H1 (cell line): Measurements from ENCODE around the gene MROH2A. TPM values are rescaled to one million over a fixed set of nuclear protein-coding genes. Genes with fewer than 3 reads are reported as not detected.

Experiments used
- NANOG ChIP-seq: IDR thresholded peaks from 2 replicates; pipeline ENCODE4 v1.6.1; 2011; ENCODE audit warnings: low read length, low read depth, mild to moderate bottlenecking, inconsistent platforms; ENCODE audit not compliant: insufficient read depth, poor library complexity, severe bottlenecking
- RNF2 ChIP-seq: fragments of 200-900, 300-1000 bp; sonication (generic); IDR thresholded peaks from 2 replicates; pipeline ENCODE4 v1.7.1; 2016; ENCODE audit warnings: borderline replicate concordance, low read depth, mild to moderate bottlenecking, antibody characterized with exemption, low read length; ENCODE audit not compliant: poor library complexity, severe bottlenecking; ENCODE audit errors: missing control alignments
- polyA plus RNA-seq, 7 experiments: library from polyadenylated mRNA; depleted of rRNA in 3 of 7; stranded (reverse) in 5 of 7; unstranded in 2 of 7; fragments of >200 nt in 5 of 7; fragments of 200-250 nt in 2 of 7; gene quantifications; 1 replicate in 5 of 7; 2 replicates in 1 of 7; 4 replicates in 1 of 7; pipeline versions ENCODE4 v1.2.1 to v1.2.3, GENCODE V29; 2011 to 2013; ENCODE audit warnings: missing spikeins in 2 of 7, mixed read lengths in 2 of 7
- total RNA-seq: library from RNA; stranded (reverse); fragmentation: NEBNext Ultra II Directional; extraction: Animal tissue kit (Norgen Biotek cat#: 25700); gene quantifications from 2 replicates; pipeline ENCODE4 v1.2.1, GENCODE V29; 2021

Gene MROH2A
- total and polyA plus RNA-seq, 2 of the 8 experiments (the other 6 are each of a cell fraction or from before 2014, with no cell fraction given), result not detected

DNA sequence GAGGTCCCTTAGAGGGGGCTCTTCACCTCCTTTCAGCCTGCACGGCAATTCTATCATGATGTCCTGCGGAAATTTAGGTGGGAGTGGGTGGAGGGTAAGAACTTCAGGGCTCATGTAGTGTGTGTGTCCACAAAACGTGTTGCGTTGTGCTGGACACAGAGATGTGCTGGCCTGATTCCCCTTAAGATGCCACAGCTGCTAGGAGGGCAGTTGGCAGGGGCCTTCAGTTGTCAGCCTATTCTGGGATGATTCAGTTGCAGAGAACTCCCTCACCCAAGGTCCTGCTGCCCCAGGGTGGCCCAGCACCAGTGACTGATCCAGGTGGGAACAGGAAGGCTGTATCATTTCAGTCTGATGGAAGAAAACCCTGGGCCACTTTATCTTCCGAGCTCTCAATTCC, 77.2 kb downstream of the MROH2A start (continued):
- TF ChIP-seq NANOG (no peak), RNF2 (no peak)
